Renal cortical epithelial cell (primary cell): ENCODE measurements around the gene HHAT. TPM values are rescaled to one million over a fixed set of nuclear protein-coding genes. Genes with fewer than 3 reads are reported as not detected.

Source experiments
- DNase-seq: peaks from one replicate; pipeline ENCODE4 v3.0.0-alpha.2; 2011; ENCODE audit warnings: low read depth
- total RNA-seq: library from RNA; depleted of rRNA; stranded (reverse); fragments of >200 nt; gene quantifications from 2 replicates; pipeline ENCODE4 v1.2.3, GENCODE V29; 2014

The HHAT gene
- total RNA-seq, 1 donor from 2014 or later: 33.5 TPM

GRCh38 chr1:210482945-210483617 lies 154.4 kb downstream of the HHAT start:
- DNase-seq: no peak

- DNase-seq: peak; percentile 7
These were observed 155.1 kb downstream of the HHAT start for GRCh38 chr1:210483821-210484220.

DNA sequence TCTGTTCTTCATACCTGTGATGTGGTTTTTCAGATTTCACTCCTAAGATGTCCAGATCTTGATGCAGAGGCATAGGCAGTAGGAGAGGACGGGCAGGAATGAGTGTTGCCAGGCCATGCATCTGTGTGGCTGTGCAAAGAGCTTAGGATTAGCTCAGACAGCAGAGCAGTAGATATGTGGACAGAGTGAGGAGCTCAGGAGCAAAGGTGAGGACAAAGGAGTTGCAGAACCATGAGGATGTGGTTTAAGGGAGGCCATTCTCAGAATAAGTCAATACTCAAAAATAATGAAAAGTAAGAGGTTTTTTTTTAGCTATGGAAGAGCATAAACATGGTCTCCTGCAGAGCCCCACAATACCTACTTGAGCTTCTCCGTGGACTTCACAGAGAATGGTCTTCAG lies 158.3 kb downstream of the HHAT start:
- DNase-seq: no peak

GRCh38 chr1:210489491-210489890 lies 160.8 kb downstream of the HHAT start:
- DNase-seq: no peak

GRCh38 chr1:210490781-210491180 lies 162.1 kb downstream of the HHAT start:
- no peak for DNase-seq

DNA sequence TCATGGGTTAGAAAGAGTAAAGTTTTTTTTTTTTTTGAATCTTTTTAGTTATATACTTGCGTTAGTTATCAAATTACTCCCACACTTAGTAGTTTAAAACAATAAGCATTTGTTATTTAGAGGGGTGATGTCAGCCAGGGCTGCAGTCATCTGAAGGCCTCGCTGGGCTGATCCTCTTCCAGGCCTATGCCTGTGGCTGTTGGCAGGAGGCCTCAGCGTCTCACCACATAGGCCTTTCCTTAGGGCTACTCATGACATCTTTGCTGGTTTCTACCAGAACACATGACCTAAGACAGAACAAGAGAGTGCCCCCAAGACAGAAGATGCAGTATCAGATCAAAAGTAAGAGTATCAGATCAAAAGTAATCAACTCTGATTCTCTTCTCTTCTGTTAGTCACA lies 167.4 kb downstream of the HHAT start:
- DNase-seq: no peak

DNA sequence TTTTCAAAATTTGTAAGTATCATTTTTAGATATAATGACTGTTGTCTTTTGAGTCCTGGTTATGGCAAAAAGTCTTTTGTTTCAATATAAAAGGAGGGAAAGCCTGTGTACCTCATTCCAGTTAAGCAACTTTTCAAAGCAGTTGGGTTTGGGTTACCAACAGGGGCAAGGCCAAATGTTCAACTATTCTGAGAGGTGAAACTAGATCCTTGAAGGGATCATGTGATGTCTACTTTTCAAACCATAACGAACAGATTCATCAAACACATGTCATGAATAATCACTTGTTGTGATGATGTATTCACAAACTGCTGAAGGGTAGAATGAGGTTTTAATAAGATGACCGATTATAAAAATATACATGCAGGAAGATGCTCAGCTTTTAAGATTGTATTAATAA lies 171.3 kb downstream of the HHAT start:
- DNase-seq: no peak

DNA sequence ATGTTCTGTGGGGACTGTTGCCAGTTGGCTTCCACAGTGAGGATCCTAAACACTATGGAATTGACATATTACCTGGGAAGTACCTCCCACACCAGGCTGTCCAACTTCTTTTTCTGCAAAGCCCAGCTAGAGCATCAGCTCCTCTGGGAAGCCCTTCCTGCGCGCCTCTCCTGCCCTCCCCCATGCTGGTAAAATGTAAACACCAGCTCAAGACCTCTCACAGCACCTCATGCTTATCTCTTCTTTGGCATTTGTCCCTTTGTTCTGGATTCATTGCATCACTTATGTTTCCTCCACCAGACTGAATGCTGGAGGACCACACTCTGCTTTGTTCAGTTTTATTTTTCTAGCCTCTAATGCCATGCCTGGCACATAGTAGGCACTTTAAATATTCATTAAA lies 172.1 kb downstream of the HHAT start:
- no peak for DNase-seq

GRCh38 chr1:210504286-210504685 lies 175.6 kb downstream of the HHAT start:
- DNase-seq: no peak

- no peak for DNase-seq
These were observed 177.1 kb downstream of the HHAT start for GRCh38 chr1:210505601-210506496.

DNA sequence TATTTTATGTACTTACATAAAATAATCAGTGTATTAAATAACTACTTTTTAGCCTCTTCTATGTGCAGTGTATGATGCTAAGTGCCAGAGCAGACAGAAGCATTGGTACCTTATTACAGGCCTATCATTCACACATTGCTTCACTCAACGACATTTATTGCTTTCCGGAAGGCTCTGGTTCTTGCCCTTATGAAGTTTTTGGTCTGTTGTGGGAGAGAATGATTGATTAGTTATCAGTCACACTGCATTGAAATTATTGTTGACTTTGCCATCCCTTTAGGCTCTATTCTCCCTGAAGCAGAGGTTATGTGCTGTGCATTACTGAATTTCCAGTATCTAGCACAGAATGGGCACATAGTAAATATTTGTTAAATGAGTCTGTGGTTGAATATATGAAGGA lies 178.0 kb downstream of the HHAT start:
- no peak for DNase-seq

- no peak for DNase-seq
These were observed 187.5 kb downstream of the HHAT start for GRCh38 chr1:210516092-210516656.

DNA sequence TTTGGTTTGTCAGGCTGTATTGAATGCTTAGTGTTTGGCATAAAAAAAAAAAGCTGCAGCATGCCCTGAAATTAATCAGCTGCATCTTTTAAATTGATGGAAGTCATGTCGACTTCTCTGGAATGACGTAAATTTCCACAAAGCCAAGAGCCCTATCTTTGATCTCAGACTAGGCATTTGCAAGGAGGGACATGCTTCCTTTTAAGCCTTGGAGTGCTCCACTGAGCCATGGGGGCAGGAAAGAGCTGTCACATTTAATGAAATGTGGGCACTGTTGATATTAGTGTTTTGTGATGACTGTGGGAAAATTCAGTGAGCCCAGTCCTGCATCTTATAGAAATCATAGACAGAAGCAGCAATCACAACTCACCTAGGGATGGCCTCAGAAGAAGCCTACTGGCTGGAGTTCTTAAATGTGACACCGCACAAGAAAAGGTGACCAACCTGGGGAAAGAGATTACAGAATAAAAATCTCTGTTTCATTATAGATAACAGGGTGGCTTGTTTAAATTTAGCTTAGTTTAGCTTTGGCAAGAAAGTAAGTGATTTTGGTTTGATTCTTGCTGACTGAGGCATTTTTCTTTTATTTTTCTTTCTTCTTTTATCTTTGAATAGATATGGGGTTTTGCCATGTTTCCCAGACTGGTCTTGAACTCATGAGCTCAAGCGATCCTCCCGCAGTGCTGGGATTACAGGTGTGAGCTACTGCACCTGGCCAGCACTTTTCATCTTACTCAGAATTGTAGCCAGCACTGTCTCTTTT lies 188.2 kb downstream of the HHAT start:
- DNase-seq: no peak

- DNase-seq: no peak
These were observed 195.1 kb downstream of the HHAT start for GRCh38 chr1:210523830-210524229.

GRCh38 chr1:210525716-210526454 lies 197.2 kb downstream of the HHAT start:
- DNase-seq: no peak

DNA sequence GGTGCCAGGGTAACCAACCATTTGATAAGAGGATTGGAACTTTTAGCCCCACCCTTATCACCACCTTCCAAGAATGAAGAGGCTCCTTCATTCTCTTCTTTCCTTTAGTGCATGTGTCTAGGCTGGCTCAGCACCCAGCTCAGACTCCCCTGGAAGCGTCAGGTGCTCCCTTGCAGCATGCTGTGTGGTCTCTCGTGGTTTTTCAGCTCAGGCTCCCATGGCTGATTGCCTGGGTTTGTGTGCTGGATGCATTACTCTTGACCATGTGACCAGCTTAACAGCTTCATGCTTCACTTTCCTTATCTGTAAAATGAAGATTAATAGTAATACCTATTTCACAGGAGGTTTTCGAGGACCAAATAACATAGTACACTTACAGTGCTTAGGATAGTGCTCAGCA lies 198.4 kb downstream of the HHAT start:
- peak; percentile 44 for DNase-seq

GRCh38 chr1:210531475-210532222 lies 202.9 kb downstream of the HHAT start:
- no peak for DNase-seq

GRCh38 chr1:210532223-210532598 lies 203.5 kb downstream of the HHAT start:
- no peak for DNase-seq

- no peak for DNase-seq
These were observed 207.1 kb downstream of the HHAT start for GRCh38 chr1:210535761-210536160.

GRCh38 chr1:210536254-210536961 lies 207.7 kb downstream of the HHAT start:
- DNase-seq: no peak
